HG02981 (cell line): ENCODE measurements around the gene PLXNA3.

Experiments used
- ATAC-seq: cut with Tn5 transposase; IDR thresholded peaks from one replicate; pipeline ENCODE4 v1.9.1; 2021; ENCODE audit warnings: mild to moderate bottlenecking, moderate library complexity; ENCODE audit not compliant: unreplicated experiment

PLXNA3 gene

GRCh38 chrX:154525606-154526490 is 67.8 kb downstream of the PLXNA3 start:
- no peak for ATAC-seq

DNA sequence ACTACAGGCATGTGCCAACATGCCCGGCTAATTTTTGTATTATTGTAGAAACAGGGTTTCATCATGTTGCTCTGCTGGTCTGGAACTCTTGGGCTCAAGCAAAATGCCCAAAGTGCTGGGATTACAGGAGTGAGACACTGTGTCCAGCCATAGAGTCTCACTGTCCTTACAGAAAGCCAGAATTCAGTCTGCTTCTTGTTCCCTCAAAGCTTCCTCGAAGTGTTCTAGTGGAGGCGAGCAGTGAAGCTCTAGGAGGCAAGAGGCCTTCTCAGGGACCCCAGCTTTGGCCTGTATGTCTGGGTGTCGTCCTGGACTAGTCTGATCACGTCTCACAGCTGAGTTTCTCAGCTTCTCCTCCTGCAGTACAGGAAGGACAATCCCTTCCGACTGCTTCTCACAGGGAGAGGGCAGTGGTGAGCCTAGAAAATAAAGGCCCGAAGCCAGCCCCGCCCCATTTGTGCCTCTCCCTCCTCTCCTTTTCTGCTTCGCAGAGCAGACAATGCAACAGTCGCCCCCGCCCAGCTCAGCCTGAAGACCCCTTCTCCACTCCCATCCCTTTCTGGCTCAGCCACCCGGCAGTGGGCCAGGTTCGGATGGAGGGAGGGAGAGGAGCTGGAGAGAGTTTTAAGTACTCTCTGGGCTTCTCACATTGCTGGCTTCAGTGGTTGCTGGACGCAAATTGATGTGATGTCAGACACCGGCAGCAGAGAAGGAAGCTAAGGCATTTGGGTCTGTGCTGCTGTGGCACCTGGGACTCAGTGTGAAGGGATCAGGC is 69.0 kb downstream of the PLXNA3 start:
- ATAC-seq, result no peak
